ENCODE measurements around the gene ATP1B3.
"Not testable (repeated sequence)": the region's sequence is repeated elsewhere in the genome, so short reads cannot be mapped to it uniquely, and the experiment has no call there.

Gene ATP1B3

GRCh38 chr3:141878326-141878725 lies 1.9 kb downstream of the ATP1B3 start:
- peak overlapping the region; percentile 70 to 82 for H3K4me3 ChIP-seq (replicated peaks in 1 of 2; ENCODE audit: low read depth in 2 of 2, low read length in 2 of 2)
- DNase-seq (ENCODE audit: low read depth in 2 of 2), result no peak
- no peak for TF ChIP-seq CTCF (IDR thresholded peaks at IDR 0.05; ENCODE audit: low read depth, low read length)

- peak; percentile 52 to 65 for DNase-seq (ENCODE audit: low read depth in 2 of 2)
- peak overlapping the region; percentile 31 to 82 for H3K4me3 ChIP-seq (replicated peaks in 1 of 2; ENCODE audit: low read depth in 2 of 2, low read length in 2 of 2)
- no peak for TF ChIP-seq CTCF (IDR thresholded peaks at IDR 0.05; ENCODE audit: low read depth, low read length)
These were observed 2.4 kb downstream of the ATP1B3 start for GRCh38 chr3:141878817-141879216.

GRCh38 chr3:141881702-141882101 lies 5.3 kb downstream of the ATP1B3 start:
- no peak for DNase-seq (ENCODE audit: low read depth in 2 of 2)
- H3K4me3 ChIP-seq (replicated peaks in 1 of 2; ENCODE audit: low read depth in 2 of 2, low read length in 2 of 2), result no peak overlapping the region
- TF ChIP-seq CTCF (IDR thresholded peaks at IDR 0.05; ENCODE audit: low read depth, low read length), result no peak

GRCh38 chr3:141887051-141887450 lies 10.6 kb downstream of the ATP1B3 start:
- H3K4me3 ChIP-seq (replicated peaks in 1 of 2; ENCODE audit: low read depth in 2 of 2, low read length in 2 of 2), result no peak overlapping the region
- no peak for TF ChIP-seq CTCF (IDR thresholded peaks at IDR 0.05; ENCODE audit: low read depth, low read length)
- DNase-seq (ENCODE audit: low read depth in 2 of 2), result no peak

- not testable (repeated sequence) for H3K4me3 ChIP-seq (replicated peaks in 1 of 2; ENCODE audit: low read depth in 2 of 2, low read length in 2 of 2); DNase-seq (ENCODE audit: low read depth in 2 of 2)
These were observed 12.1 kb downstream of the ATP1B3 start for GRCh38 chr3:141888548-141888947.

- peak; percentile 85 to 91 for DNase-seq (ENCODE audit: low read depth in 2 of 2)
- TF ChIP-seq CTCF (IDR thresholded peaks at IDR 0.05; ENCODE audit: low read depth, low read length), result no peak
These were observed 18.2 kb downstream of the ATP1B3 start for GRCh38 chr3:141894524-141895176.

GRCh38 chr3:141895731-141896130 lies 19.3 kb downstream of the ATP1B3 start:
- no peak overlapping the region for H3K4me3 ChIP-seq (replicated peaks in 1 of 2; ENCODE audit: low read depth in 2 of 2, low read length in 2 of 2)
- DNase-seq (ENCODE audit: low read depth in 2 of 2), result no peak
- TF ChIP-seq CTCF (IDR thresholded peaks at IDR 0.05; ENCODE audit: low read depth, low read length), result no peak

More at GRCh38 chr3:141894524-141895176, 18.2 kb downstream of the ATP1B3 start:
- H3K4me3 ChIP-seq (replicated peaks in 1 of 2; ENCODE audit: low read depth in 2 of 2, low read length in 2 of 2), result no peak overlapping the region
